T47D (cell line): Measurements from ENCODE around the gene METTL25B.
A peak's percentile ranks its signal among the peaks of the same experiment; 100 is the strongest.

Source experiments
- DNase-seq, 2 experiments: peaks; one replicate each; pipeline versions ENCODE4 v3.0.0 to v3.0.0-alpha.2; 2011 to 2012; ENCODE audit warnings: low read depth in 1 of 2, low spot score in 1 of 2
- JUND ChIP-seq: IDR thresholded peaks from 2 replicates; pipeline ENCODE4 v1.6.1; 2012; ENCODE audit warnings: low read depth
- in situ Hi-C: cut with HindIII; loops from 2 replicates; pipeline ENCODE4 v1.10.0; 2016; ENCODE audit warnings: low sequenced_read_pairs, low pct_unique_long_range_greater_than_20kb

METTL25B gene

DNA sequence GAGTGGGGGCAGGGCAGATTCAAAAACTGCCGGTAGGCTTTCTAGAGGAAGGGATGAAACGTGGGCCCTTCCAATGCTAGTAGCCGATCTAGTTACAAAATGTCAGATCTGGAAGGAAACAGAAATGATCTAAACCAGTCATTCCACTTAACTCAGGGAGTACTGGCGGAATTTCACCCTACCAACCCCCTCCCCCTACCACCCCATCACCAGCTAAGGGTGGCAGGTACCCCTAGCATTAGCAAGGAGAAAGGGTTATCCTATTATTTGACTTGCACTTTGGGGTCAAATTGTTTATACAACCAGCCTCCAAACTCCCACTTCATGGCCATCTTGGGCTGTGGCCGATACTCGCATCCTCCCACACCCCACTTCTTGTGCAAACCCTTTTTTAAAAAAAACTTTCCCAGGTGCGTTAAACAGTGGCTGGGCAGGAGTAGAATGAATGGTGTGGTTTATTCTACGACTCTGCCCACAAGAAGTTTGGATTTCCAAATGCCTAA, 13.3 kb downstream of the METTL25B start:
- DNase-seq: no peak
- in situ Hi-C loops: no loop called here

DNA sequence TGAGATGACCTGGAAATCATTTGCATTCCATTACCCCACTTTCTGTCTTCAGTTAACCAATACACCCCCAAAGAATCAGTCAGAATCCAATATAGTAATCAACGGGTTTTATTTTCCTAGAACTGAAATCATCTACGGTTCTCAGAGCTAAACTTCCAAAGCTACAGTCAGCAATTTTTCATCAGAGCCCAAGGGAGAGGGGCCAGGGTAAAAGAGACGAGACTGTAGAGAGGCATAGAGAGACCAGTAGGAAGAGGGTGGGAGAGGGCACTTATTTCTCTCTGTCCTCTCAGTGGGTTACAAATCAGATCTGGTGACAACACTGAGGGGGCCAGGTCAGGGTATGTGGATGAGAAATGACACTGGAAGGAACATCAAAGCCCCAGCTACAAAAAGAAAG, 13.7 kb downstream of the METTL25B start:
- in situ Hi-C loops: no loop called here
- DNase-seq: no peak
- TF ChIP-seq JUND: no peak

More for the DNA sequence above, 13.3 kb downstream of the METTL25B start:
- no peak for TF ChIP-seq JUND

DNA sequence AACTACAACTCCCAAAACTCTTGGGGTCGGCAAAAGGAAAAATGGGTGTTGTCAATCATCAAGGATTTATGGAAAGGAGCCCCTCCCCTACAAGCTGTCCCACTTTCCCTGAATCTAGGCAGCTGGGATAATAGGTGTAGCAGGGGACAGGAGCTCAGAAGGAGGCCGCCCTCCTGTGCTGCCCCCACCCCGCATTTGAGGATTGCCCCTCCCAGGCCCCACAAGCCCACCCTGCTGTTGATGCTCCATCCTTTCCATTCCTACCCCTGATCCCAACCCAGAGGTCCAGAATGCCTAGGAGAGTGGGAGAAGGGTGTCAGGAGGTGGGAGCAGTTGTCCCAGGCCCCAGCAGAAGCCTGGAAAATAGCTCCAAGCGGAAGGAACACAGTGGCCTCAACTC, 14.5 kb downstream of the METTL25B start:
- in situ Hi-C loops: no loop called here
- DNase-seq: no peak
- no peak for TF ChIP-seq JUND

DNA sequence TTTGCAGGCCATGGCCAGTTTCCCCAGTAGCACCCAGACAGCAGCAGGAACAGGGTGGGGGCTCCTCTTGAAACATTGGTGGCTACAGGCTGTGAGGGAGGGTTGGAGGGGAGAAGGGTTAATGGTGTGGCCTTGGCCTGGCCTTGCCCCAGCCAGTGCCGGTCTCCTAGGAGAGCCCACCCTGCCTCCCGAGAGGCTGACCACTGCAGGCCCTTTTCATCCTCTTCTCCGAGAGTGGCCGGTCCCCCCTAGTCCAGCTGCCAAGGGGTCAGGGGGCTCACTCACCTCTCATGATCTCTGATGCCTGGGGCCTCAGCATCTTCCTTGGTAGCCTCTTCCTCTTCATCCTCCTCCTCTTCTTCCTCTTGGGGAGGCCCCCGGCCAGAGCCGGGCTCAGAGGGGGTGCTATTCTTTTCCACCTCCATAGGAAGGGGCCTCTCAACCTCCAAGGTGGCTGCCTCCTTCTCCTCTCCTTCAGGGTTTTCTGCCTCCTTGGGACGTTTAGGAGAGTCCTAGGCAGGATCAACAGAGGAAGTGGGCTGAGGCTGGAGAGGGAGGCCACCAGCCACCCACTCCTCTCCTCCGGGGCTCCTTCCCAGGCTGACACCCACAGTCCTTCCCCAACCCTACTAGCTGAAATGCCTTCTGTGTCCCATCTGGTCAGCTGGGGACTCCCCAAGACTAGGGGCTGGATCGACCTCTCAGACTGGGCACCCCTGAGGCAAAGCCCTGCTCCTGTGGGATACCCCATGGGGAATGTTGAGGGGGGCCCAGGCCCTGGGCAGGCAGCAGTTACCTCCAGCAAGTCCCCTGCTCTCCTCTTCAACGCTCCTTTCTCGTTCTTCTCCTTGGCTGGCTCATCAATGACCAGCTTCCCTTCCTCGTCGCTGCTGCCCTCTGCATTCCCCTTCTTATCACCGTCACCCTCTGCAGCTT, 15.4 kb downstream of the METTL25B start:
- TF ChIP-seq JUND: no peak
- DNase-seq: no peak
- in situ Hi-C loops: no loop called here

DNA sequence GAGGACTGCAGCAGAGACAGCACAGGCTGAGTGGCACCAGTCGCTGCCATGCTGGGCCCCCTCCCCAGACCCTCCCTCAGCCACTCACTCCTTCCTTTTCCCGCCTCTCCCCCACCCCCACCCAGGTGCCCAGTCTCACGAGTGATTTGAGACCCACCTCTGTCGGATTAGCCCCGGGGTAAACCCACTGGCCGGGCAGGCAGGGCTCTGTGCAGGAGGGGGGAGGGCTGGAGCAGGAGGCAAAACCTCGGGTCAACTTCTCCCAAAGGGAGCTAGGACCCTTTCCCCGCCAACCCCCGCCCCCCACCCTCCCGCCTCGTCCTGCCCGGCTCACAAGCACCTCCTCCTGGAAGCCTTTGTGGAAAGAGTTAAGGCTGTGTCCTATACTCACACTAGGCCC, 16.1 kb downstream of the METTL25B start:
- TF ChIP-seq JUND: no peak
- no peak for DNase-seq
- in situ Hi-C loops: no loop called here

DNA sequence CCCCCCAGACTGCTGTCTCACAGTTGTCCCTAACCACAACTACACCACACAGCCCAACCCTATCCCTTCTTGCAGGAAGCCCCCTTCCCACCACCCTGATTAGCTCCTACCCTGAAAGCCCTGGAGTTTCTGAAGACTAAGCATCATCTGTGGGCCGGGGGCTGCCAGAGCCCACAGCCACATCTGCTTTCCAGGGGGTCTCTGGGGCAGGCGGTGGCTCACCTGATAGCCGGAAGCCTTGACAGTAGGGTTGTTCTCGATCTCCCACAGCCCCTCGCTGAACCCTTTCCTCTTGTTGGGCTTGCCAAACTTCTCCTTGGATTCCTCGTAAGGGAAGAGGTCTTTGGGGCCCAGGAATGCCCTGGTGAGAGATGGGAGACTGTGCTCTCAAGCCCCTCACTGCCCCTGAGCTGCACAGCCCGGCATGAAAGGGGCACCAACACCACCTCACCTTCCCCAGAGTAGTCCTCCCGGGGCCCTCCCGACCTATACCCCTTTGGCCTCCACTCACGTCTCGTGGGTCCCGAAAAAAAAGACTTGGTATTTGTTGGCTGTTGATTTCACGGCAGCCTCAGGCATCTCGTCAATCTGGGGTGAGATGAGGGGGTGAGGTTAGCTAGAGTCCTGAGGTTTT, 16.6 kb downstream of the METTL25B start:
- in situ Hi-C loops: no loop called here
- no peak for DNase-seq
- TF ChIP-seq JUND: no peak

DNA sequence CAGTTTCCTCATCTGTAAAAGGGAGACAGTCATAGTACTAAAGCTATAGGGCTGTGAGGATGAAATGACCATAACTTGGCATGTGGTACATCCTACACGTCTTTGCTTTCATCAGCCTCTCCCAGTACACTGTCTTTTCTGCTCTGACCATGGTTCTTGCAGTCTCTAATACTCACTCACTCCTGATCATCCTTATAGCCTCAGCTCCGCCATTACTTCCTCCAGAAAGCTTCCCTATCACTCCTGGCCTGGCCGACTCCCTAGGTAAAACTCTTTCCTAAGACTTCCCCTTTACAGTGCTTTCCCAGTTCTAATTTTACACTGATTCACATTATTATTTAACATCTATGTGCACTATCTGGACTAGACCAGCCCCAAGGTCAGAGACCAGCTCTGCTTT, 17.6 kb downstream of the METTL25B start:
- no peak for TF ChIP-seq JUND
- in situ Hi-C loops: no loop called here
- no peak for DNase-seq

DNA sequence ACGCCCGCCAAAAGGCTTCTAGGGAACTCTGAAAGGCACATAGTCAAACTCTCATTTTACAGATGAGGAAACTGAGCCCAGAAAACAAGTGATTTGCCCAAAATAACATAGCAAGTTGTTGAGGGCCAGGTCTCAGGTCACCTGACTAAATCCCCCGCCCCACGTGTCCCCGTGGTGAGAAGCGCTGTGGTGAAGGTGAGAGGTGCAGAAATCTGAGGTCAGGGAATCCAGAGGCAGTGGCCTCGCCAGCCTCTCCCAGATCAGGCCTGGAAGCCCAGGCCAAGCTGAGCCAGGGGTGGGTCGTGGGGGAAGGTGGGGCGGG, 18.1 kb downstream of the METTL25B start:
- DNase-seq: no peak
- in situ Hi-C loops: no loop called here
- TF ChIP-seq JUND: no peak

DNA sequence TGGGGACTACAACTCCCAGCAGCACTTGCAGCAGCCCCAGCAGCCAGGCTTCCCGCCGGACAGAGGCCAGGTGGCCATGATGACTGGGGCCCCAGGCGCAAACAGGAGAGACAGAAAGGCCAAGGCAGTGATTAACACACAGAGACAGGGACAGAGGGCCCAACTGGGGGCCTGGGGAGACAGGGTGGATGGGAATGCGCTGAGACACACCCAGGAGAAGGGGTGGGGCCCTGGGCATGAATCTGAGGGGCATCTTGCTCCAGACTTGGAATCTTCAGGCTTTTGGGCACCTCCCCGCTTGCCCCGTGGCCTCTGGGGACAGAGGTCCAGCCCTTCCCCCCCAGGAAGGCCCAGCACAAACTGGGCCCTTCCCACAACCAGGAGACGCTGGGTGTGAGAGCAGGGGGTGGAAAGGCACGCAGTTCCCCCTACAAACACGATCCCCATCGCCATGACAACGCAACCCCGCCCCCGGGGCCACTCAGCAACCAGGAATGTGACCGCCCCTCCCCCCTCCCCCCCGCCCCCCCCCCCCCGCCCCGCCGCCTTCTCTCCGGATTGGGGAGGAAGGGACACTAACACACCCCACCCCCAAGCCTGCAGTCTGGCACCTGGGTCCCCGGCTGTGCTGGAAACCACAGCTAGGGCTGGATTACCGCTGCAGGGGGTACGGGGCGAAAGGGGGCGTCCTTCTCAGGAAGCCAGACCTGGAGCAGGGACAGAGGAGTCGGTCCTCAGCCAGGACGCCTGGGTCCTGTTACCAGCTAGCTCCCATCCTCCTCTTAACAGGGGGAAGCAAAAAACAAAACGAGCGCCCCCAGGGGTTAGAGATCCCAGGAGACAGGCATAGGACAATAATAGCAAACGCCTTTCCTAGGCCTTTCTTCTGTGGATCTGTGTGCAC, 18.7 kb downstream of the METTL25B start:
- DNase-seq: peak; percentile 82 to 94
- TF ChIP-seq JUND: peak; percentile 62; the same call in 1 of the 2 replicates
- in situ Hi-C loops: no loop called here

DNA sequence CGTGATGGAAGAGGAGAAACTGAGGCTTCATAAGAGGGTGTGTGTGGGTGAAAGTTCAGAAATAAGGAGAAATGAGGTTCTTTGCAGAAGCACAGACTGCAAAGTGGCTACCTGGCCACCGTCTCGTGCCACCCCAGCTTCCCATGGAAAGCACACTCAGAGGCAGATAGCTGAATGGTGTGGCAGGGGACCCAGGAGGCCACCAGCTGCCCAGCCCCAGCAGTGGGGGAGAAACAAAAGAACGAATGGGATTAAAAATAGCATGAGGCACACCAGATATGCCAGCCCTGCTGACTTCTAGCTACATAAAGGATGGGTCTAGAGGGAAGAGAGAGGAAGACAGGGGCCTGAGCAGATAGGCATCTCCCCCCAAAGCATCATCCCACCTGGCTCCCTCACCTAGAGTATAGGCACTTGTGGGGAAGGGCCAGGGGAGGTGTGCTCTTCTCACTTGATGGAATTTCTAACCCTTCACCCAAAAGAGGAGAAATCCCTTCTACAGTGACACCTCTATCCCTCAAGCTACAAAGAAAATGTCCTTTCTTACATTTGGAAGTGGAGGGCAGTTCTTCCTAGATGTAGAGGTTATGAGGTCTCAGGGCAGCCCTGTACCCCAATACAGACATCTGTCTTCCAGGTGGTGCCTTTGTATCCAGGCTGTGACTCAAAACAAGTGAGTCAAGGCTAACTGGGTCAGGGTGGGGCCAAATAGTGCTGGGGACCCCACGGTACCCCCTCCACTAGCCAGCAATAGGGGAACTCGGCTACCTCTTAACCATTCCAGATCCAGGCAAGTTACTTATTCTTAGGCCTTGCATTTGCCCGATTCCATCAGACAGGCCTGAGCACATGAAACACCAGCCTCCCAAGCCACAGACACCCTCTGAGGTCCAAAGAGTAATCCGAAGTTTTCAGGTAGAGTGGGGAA, 19.7 kb downstream of the METTL25B start:
- no peak for TF ChIP-seq JUND
- in situ Hi-C loops: no loop called here

DNA sequence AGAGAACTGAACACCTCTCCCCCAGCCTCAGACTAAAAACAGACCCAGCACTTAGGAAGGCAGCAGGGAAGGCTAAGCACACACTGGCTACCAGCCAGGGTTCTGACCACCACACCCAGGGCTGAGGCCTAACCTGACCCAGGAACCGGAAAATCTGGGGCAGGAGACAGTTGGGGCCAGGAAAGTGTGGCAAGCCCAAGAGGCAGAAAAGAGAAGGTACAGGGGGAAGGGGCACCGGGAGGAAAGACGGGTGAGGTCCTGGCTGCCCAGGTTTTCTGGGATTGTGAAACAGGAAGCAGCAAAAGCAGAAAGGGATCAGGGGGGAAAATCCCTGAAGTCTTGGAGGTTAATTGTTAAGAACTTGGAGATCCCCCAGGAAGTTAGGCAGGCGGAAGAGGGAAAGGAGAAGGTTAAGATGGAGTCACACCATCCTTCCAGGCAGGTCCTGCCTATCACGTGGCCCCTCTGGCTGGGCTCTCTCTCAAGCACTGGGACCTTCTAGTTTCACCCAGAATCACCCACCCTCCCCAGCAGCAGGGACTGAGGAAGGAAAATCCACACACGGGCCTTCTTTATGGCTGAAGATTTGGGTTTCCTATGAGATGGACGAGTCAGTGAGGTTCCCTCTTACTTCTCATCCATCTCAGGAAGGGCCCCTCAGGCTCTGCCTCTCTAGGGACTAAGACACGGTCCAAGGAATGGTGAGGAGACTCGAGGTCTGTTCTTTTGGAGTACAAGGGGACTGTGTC, 20.6 kb downstream of the METTL25B start:
- in situ Hi-C loops: no loop called here
- DNase-seq: peak in 1 of 2 experiments; percentile 89
- no peak for TF ChIP-seq JUND

More for the DNA sequence above, 19.7 kb downstream of the METTL25B start:
- DNase-seq: no peak
